Measurements from ENCODE around the gene P4HB. TPM values are rescaled to one million over a fixed set of nuclear protein-coding genes. Genes with fewer than 3 reads are reported as not detected.
A peak's percentile ranks its signal among the peaks of the same experiment; 100 is the strongest.

Gene P4HB
- total RNA-seq, 1 donor from 2014 or later = 1,272 TPM

GRCh38 chr17:81870981-81871386, 10.6 kb upstream of the P4HB start, which contains the start of gene ARHGDIA:
ARHGDIA (minus strand) TSS chr17:81871337; CDS start chr17:81869930, 1,407 bp downstream.
- H3K4me3 ChIP-seq (ENCODE audit: low read depth, low read length) = peak within 1 kb of the TSS; percentile 85
- no peak for DNase-seq (ENCODE audit: low read depth)
- TF ChIP-seq CTCF (conservative IDR thresholded peaks at IDR 0.05; ENCODE audit: low read depth, low read length) = no peak

- peak overlapping the region; percentile 85 for H3K4me3 ChIP-seq (ENCODE audit: low read depth, low read length)
- no peak for DNase-seq (ENCODE audit: low read depth)
- TF ChIP-seq CTCF (conservative IDR thresholded peaks at IDR 0.05; ENCODE audit: low read depth, low read length) = no peak
Observed at GRCh38 chr17:81870131-81870980, 10.0 kb upstream of the P4HB start.

- TF ChIP-seq CTCF (conservative IDR thresholded peaks at IDR 0.05; ENCODE audit: low read depth, low read length) = peak; percentile 68
- H3K4me3 ChIP-seq (ENCODE audit: low read depth, low read length) = peak overlapping the region; percentile 85
- DNase-seq (ENCODE audit: low read depth) = no peak
Observed at GRCh38 chr17:81869221-81870130, 9.1 kb upstream of the P4HB start.

- no peak for DNase-seq (ENCODE audit: low read depth)
- H3K4me3 ChIP-seq (ENCODE audit: low read depth, low read length) = peak overlapping the region; percentile 85
- TF ChIP-seq CTCF (conservative IDR thresholded peaks at IDR 0.05; ENCODE audit: low read depth, low read length) = no peak
Observed at GRCh38 chr17:81868674-81869220, 8.4 kb upstream of the P4HB start.

DNA sequence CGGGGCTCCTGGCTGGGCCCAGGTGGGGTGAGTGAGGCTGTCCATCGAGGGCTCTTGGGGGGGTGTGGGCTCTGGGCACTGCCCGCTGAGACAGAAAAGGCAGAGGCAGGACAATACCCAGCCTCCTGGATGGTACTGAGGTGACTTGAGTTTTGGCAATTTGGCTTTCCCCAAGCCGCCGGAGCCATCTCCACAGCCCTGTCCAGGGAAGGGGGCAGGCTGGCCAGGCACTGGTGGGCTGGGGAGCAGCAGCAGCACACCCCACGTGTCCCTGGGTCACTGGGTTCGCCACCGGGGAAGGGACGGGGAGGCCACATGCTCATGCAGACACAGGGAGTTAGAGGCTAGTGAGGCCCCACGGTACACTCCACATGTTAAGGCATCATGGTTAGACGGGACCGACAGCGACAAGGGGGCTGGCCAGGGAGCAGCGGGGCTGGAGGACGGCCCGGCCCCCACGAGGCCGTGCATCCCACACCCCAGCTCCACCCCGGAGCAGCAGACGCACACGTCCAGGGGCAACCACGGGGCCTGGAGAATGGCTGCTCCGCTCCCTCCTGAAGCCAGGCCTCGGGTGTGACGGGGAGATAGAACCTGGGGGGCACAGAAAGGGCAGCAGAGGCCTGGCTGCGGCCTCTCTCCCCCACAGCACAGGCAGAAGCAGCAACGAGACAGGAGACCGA, 7.8 kb upstream of the P4HB start:
- no peak overlapping the region for H3K4me3 ChIP-seq (ENCODE audit: low read depth, low read length)
- TF ChIP-seq CTCF (conservative IDR thresholded peaks at IDR 0.05; ENCODE audit: low read depth, low read length) = no peak
- no peak for DNase-seq (ENCODE audit: low read depth)

Measured in epithelial cell of proximal tubule (primary cell).